Choroid plexus epithelial cell (primary cell): ENCODE measurements around the gene ACBD6.

Experiments used
- DNase-seq: peaks from one replicate; pipeline ENCODE4 v3.0.0-alpha.2; 2010; ENCODE audit warnings: low read depth
- H3K4me3 ChIP-seq: 2 replicates; pipeline ENCODE4 v1.5.1; 2011; ENCODE audit warnings: low read depth, mild to moderate bottlenecking, control low read depth, low read length, moderate library complexity
- TF ChIP-seq, protein P1 (sequence below): conservative IDR thresholded peaks from 2 replicates; pipeline ENCODE4 v1.5.1; 2011; ENCODE audit warnings: low read depth, mild to moderate bottlenecking, control low read depth, inconsistent platforms, low read length, moderate library complexity

The ACBD6 gene

DNA sequence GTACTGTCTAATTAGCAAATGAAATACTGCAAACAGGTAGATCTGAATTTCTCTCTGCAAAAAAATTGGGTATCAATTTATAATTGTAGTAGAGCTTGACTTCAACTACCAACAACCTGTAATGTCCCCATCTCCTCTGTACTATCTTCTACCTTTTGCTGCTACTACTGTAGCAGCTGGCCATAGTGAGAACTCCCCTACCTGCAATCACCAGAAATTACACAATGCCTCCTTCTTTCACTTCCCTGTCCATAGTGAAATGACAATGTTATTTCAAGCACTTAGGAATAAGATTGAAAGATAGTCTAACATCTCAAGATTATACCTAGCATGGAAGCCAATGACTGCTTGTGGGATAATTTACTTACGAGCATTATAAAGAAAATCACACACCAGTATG is 100.4 kb downstream of the ACBD6 start:
- no peak overlapping the region for H3K4me3 ChIP-seq
- no peak for DNase-seq
- TF ChIP-seq, protein P1, sequence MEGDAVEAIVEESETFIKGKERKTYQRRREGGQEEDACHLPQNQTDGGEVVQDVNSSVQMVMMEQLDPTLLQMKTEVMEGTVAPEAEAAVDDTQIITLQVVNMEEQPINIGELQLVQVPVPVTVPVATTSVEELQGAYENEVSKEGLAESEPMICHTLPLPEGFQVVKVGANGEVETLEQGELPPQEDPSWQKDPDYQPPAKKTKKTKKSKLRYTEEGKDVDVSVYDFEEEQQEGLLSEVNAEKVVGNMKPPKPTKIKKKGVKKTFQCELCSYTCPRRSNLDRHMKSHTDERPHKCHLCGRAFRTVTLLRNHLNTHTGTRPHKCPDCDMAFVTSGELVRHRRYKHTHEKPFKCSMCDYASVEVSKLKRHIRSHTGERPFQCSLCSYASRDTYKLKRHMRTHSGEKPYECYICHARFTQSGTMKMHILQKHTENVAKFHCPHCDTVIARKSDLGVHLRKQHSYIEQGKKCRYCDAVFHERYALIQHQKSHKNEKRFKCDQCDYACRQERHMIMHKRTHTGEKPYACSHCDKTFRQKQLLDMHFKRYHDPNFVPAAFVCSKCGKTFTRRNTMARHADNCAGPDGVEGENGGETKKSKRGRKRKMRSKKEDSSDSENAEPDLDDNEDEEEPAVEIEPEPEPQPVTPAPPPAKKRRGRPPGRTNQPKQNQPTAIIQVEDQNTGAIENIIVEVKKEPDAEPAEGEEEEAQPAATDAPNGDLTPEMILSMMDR = no peak

DNA sequence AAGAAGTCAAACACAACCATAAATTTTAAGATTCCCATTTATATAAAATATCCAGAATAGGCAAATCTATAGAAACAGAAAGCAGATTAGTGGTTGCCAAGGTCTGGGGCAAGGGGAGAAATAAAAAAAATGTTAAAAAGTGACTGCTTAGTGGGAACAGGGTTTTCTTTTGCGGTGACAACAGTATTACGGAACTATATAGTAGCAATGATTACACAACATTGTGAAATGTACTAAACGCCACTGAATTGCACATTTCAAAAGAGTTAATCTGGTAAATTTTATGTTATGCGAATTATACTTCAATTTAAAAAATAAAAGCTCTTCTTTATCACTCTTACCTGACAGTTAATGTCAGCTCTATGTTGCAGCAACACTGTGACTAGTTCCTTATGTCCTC is 105.2 kb downstream of the ACBD6 start:
- H3K4me3 ChIP-seq = no peak overlapping the region
- DNase-seq = no peak
- TF ChIP-seq, protein P1 = no peak

DNA sequence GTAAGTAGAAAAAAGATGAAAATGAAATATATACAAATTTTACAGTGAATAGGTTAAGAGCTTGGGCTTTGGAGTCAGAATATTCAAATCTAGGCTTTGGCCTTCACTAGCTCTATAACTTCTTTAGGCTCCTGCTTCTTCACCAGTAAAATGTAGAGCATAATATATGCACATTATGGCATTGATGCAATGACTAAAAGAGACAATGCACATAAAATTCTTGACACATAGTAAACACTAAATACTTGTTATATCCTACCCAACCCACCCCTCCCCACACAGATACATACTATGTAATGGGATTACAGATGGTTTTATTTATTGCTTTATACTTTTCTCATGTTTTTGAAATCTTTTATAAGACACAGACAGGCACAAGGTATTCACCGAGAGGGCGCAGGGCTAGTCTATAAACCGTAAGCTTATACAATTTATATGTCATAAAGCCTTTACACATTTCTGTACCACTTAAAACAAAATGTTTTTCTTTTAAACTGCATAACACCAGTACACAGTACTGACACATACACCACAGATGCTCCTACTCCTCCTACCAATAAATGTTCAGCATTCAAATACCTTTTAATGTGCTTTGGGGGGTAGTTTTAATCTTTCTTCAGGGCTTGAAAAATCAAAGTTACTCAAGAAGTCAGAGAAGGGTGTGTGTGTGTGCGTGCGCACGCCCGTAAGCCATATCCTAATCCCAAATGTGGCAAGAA is 109.8 kb downstream of the ACBD6 start:
- TF ChIP-seq, protein P1 = no peak
- no peak for DNase-seq
- no peak overlapping the region for H3K4me3 ChIP-seq

DNA sequence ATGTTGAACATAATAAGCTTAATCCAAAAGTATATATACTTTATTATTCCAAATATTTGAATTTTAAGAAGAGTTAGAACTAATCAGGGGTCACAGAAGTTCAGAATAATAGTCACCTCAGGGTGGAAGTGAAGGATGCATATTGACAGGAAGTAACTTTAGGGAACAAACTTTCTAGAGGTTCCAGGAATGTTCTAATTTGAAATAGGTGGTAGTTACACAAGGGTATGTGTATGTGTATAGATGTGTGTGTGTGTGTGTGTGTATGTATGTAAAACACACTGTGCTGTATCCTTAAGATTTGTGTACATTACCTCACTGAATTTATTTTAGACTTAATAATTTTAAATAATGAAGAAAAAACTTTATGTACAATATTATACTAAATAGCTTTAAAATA is 110.4 kb downstream of the ACBD6 start:
- no peak for DNase-seq
- TF ChIP-seq, protein P1 = no peak
- no peak overlapping the region for H3K4me3 ChIP-seq

DNA sequence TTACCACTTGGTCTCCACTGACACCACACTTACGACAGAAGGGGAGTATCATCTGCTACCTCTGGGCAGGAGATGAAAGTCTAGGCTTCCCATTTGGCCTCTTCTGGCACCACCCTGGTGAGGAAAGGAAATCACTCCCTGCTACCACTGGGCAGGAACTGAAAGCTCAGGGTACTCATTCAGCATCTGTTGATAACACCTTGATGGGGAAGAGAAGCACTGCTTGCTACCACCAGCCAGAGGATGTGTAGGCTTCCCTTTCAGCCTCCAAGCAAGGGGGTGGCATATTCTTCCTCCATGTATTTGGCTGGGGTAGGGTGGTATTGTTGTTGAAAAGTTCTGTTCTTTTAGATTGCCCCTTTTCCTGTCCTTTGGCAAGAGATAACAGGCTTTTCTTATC is 115.0 kb downstream of the ACBD6 start:
- TF ChIP-seq, protein P1 = no peak
- DNase-seq = no peak
- H3K4me3 ChIP-seq = no peak overlapping the region

DNA sequence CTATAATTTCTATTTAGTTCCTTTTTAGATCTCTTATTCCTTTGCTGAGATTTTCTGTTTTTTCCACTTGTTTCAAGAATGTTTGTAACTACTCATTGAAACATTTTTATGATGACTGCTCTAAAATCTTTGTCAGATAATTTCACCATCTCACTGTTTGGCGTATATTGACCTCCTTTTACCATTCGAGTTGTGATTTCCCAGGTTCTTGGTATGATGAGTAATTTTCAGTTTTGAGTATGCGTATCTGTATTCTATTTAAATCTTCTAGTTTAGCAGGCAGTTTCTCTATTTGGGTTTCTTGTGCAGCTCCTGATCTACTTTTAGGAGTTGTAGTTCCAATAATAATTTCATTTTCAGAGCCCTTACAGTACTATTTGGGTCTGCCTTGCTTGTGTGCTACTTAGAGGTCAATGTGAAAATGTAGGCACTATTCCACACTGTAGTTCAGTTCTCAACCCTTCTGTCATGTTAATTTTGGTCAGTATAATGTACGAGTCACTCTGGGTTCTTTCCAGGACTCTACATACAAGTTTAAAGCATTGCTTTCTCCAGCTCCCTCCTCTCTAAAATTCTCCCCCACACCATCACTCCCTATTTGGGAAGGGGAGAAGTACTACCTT is 115.5 kb downstream of the ACBD6 start:
- no peak for DNase-seq
- H3K4me3 ChIP-seq = no peak overlapping the region
- TF ChIP-seq, protein P1 = no peak

DNA sequence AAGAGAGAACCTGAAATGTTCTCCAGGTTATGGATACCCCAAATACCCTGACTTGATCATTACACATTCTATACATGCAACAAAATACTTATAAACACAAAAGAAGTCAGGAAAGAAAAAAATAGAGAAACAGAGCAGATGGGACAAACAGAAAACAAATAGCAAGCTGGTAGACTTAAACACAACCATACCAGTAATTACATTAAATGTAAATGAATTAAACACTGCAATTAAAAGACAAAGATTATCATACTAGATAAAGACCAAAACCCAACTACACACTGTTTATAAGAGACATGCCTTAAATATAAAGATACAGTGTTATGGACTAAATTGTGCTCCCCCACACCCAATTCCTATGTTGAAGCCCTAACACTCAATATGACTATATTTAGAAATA is 117.2 kb downstream of the ACBD6 start:
- H3K4me3 ChIP-seq = no peak overlapping the region
- TF ChIP-seq, protein P1 = no peak

More for the DNA sequence above, 117.2 kb downstream of the ACBD6 start:
- DNase-seq = no peak
